ENCODE data around the gene HOXD8. TPM values are rescaled to one million over a fixed set of nuclear protein-coding genes. Genes with fewer than 3 reads are reported as not detected.

HOXD8 gene
- total RNA-seq, 1 donor from 2014 or later = 2.8 TPM

DNA sequence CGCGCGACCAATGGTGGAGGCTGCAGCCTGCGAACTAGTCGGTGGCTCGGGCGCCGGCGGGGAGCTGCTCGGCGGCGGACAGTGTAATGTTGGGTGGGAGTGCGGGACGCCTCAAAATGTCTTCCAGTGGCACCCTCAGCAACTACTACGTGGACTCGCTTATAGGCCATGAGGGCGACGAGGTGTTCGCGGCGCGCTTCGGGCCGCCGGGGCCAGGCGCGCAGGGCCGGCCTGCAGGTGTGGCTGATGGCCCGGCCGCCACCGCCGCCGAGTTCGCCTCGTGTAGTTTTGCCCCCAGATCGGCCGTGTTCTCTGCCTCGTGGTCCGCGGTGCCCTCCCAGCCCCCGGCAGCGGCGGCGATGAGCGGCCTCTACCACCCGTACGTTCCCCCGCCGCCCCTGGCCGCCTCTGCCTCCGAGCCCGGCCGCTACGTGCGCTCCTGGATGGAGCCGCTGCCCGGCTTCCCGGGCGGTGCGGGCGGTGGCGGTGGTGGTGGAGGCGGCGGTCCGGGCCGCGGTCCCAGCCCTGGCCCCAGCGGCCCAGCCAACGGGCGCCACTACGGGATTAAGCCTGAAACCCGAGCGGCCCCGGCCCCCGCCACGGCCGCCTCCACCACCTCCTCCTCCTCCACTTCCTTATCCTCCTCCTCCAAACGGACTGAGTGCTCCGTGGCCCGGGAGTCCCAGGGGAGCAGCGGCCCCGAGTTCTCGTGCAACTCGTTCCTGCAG lies 6.7 kb upstream of the HOXD8 start, which contains the start of gene HOXD9:
HOXD9 (plus strand) TSS at position 37 of the 728 bp plus-strand sequence; CDS start at position 87, 50 bp downstream.
- no peak for DNase-seq (ENCODE audit: extremely low spot score, unreplicated experiment)

DNA sequence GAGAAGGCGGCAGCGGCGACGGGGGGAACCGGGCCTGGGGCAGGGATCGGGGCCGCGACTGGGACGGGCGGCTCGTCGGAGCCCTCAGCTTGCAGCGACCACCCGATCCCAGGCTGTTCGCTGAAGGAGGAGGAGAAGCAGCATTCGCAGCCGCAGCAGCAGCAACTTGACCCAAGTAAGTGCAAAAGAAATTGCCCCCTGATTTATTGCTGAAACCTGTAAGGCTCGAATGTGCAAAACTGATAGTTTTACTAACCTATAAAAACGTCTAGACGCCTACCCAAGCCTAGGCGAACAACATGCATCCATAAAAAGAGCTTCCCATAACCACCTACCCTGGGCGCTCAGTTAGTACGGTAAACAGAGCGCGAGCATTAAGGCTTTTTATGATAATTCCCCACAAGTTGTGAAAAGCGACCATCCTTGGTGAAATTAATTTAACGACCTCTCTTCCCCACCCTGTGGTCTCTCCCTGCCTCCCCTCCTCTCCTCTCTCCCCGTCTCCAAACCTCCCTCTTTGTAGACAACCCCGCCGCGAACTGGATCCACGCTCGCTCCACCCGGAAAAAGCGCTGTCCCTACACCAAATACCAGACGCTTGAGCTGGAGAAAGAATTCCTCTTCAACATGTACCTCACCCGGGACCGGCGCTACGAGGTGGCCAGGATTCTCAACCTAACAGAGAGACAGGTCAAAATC lies 5.9 kb upstream of the HOXD8 start:
- H3K27ac Mint-ChIP-seq = peak overlapping the region; percentile 5
- H3K4me1 Mint-ChIP-seq (ENCODE audit: unreplicated experiment) = peaks cover 13% of the 10 kb centered on the region
- H3K36me3 Mint-ChIP-seq = peaks cover 4% of the 10 kb centered on the region
- peaks cover 94% of the 10 kb centered on the region for H3K27me3 Mint-ChIP-seq
- no peaks in the 10 kb centered on the region for H3K9me3 Mint-ChIP-seq
- TF ChIP-seq, protein P1, sequence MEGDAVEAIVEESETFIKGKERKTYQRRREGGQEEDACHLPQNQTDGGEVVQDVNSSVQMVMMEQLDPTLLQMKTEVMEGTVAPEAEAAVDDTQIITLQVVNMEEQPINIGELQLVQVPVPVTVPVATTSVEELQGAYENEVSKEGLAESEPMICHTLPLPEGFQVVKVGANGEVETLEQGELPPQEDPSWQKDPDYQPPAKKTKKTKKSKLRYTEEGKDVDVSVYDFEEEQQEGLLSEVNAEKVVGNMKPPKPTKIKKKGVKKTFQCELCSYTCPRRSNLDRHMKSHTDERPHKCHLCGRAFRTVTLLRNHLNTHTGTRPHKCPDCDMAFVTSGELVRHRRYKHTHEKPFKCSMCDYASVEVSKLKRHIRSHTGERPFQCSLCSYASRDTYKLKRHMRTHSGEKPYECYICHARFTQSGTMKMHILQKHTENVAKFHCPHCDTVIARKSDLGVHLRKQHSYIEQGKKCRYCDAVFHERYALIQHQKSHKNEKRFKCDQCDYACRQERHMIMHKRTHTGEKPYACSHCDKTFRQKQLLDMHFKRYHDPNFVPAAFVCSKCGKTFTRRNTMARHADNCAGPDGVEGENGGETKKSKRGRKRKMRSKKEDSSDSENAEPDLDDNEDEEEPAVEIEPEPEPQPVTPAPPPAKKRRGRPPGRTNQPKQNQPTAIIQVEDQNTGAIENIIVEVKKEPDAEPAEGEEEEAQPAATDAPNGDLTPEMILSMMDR (conservative IDR thresholded peaks at IDR 0.05) = no peak
- no peak for DNase-seq (ENCODE audit: extremely low spot score, unreplicated experiment)
- peak overlapping the region; percentile 77 for H3K4me3 Mint-ChIP-seq

More for the DNA sequence above, 6.7 kb upstream of the HOXD8 start, which contains the start of gene HOXD9:
- Mint-ChIP-seq H3K27me3 (peaks cover 94% of the 10 kb centered on the region), H3K27ac (no peak within 1 kb of the TSS), H3K4me3 (peak within 1 kb of the TSS; percentile 87), H3K4me1 (ENCODE audit: unreplicated experiment) (peaks cover 7% of the 10 kb centered on the region), H3K36me3 (peaks cover 4% of the 10 kb centered on the region), H3K9me3 (no peaks in the 10 kb centered on the region)
- TF ChIP-seq, protein P1 (conservative IDR thresholded peaks at IDR 0.05) = no peak

DNA sequence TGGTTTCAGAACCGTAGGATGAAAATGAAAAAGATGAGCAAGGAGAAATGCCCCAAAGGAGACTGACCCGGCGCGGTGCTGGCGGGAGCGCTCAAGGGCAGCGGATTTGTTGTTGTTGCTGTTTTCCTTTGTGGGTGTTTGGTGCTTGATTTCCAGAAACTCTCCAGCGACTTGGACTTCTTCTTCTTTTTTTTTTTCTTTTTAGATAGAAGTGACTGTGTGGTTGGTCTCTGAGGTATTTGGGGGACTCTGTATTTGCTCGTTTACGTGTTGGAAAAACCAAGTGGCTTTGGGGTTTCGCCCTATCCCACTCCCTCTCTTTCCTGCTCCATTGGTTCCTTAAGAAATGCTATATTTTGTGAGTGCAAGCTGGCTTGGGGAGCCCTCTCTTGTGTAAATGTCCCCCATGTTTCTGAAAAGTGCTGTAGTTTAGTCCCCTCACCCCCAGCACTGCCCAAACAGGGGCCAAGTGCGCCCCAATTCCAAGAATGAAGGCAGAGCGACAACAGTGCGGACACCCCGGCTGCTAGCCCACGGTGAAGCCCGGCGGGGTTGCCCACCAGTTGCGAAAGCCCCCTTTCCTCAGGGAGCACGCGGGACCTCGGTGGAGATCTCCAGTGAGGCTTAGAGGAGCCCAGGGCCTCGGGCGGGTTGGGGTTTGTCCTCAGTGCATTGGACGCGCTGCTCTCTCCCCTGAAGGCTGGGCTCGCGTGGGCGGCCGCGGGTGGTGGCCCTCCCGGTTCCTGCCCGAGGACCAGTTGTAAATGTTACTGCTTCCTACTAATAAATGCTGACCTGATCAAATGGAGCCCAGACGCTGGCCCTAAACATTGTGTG lies 5.2 kb upstream of the HOXD8 start:
- H3K27me3 Mint-ChIP-seq = peaks cover 94% of the 10 kb centered on the region
- peak overlapping the region; percentile 5 for H3K27ac Mint-ChIP-seq
- H3K4me1 Mint-ChIP-seq (ENCODE audit: unreplicated experiment) = peaks cover 18% of the 10 kb centered on the region
- TF ChIP-seq, protein P1 (conservative IDR thresholded peaks at IDR 0.05) = no peak
- peak overlapping the region; percentile 77 for H3K4me3 Mint-ChIP-seq
- H3K9me3 Mint-ChIP-seq = no peaks in the 10 kb centered on the region
- DNase-seq (ENCODE audit: extremely low spot score, unreplicated experiment) = no peak
- peaks cover 4% of the 10 kb centered on the region for H3K36me3 Mint-ChIP-seq

DNA sequence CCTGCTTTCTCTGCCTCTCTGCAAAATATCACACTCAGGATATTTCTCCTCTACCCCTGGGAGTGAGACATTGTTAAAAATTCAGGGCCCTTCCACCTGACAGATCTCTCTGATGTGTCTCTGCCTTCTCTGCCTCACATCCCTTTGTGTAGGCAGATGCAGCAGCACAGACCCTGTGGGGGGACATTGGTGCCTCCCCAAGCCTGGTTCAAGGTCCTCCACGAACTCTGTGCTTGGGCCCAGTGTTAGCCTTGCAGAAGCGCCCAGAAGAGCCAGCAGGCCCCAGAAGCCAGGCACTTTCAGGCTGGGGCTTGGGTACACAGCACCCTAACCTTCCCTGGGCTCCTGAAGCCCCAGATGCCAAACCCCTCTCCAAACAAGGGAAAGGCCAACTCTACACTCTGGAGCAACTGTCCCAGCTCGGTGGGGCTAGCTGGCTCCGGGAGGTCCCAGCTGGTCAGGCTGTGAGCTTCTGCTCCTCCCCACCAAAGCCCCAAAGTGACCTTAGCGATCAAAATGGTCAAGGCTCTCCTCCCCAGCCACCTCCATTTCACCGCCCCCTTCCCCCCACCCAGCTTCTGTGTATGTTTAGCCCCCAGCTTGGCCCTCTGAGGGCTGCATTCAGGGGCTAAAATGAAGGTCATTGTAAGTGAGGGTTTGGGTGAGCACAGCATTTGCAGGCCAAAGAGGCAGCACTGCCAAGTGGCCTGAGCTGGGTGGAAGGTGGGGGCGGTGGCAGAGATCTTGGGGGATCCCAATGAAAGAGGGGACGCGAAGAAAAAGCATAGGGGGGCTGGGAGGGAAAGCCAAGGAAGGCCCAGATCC lies 4.3 kb upstream of the HOXD8 start:
- Mint-ChIP-seq H3K36me3 (no peaks in the 10 kb centered on the region), H3K27me3 (peaks cover 86% of the 10 kb centered on the region), H3K4me3 (peak overlapping the region; percentile 62)

More for the DNA sequence above, 4.3 kb upstream of the HOXD8 start:
- Mint-ChIP-seq H3K27ac (peak overlapping the region; percentile 11), H3K9me3 (no peaks in the 10 kb centered on the region), H3K4me1 (ENCODE audit: unreplicated experiment) (peaks cover 18% of the 10 kb centered on the region)
- TF ChIP-seq, protein P1 (conservative IDR thresholded peaks at IDR 0.05) = no peak
- DNase-seq (ENCODE audit: extremely low spot score, unreplicated experiment) = no peak

All from type B pancreatic cell (in vitro differentiated cells).